T-helper 2 cell treated with Interferon-gamma antibody and Interleukin-4, amounts not matched to agents 5 μg/mL and 100 μg/mL, for 36 hours (primary cell): ENCODE results near the gene SEMA4D.

Experiments used
- DNase-seq: peaks from one replicate; pipeline ENCODE4 v3.0.0; 2021; ENCODE audit warnings: low spot score
- H3K27ac Mint-ChIP-seq: one replicate; pipeline ENCODE4 v1.8.0; 2021; ENCODE audit warnings: mild to moderate bottlenecking, mixed read lengths
- H3K27me3 Mint-ChIP-seq: one replicate; pipeline ENCODE4 v1.8.0; 2021; ENCODE audit warnings: low read depth, mixed read lengths
- H3K36me3 Mint-ChIP-seq: one replicate; pipeline ENCODE4 v1.8.0; 2021; ENCODE audit warnings: low read depth, mixed read lengths
- H3K4me1 Mint-ChIP-seq: one replicate; pipeline ENCODE4 v1.8.0; 2021; ENCODE audit warnings: low read depth, mixed read lengths
- H3K4me3 Mint-ChIP-seq: one replicate; pipeline ENCODE4 v1.8.0; 2022; ENCODE audit warnings: mild to moderate bottlenecking, moderate library complexity, mixed read lengths
- H3K9me3 Mint-ChIP-seq: one replicate; pipeline ENCODE4 v1.8.0; 2021; ENCODE audit warnings: mixed read lengths

SEMA4D gene

DNA sequence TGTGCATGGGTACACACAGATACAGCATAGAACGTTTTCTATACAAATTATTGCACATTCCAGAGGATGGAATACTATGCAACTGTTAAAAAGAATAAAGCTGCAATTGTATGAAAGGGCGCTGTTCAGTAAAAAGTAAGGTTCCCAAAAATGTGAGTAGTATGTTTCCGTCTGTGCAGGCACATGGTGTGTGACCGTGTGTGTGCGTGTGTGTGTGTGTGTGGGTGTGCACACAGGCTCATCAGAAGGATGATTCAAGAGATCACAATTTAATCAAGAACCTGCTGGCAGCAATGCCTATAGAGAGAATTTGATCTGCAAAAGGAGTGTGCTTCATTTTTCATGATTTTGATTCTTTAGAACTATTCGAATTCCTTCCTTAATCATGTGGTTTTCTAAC lies 76.3 kb downstream of the SEMA4D start:
- Mint-ChIP-seq H3K36me3 (peaks cover 84% of the 10 kb centered on the region), H3K4me1 (peaks cover 89% of the 10 kb centered on the region), H3K4me3 (peak overlapping the region; percentile 81), H3K9me3 (peaks cover 5% of the 10 kb centered on the region), H3K27me3 (no peaks in the 10 kb centered on the region), H3K27ac (peak overlapping the region; percentile 96)
- peak; percentile 70 for DNase-seq

DNA sequence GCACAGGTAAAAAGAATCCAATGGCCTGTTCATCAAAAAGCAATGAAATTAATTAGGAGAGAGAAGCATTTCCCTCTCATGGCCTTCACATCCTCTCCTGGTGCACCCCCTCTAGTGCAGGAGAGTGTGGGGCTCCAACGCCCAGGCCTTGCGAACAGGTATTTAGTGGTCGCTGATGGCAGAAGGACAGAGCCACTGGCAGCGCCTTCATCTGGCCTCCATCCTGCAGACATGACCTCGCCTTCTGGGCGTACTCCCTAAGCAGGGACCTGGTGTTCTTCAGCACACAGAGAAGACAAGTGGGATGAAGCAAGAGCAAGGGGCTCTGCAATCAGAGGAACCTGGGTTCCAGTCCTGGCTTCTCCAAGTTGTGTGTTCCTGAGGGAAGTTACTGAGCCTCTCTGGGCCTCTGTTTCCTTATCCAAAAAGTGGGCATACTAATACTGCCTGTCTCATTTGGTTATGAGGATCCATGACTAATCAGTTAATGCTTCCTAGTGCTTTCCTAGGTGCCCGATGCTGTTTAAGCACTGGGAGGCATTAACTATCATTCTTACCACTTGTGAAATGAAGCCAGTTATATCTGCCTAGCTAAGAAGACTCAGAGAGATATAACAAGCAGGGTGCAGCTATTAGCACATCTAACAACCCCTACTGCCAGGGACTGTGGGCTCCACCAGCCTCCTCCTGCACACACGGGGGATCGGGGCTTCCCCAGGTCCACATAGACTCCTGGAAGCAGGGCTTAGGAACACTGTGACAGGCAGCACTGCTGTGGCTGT lies 77.3 kb downstream of the SEMA4D start:
- H3K36me3 Mint-ChIP-seq, result peaks cover 83% of the 10 kb centered on the region
- H3K9me3 Mint-ChIP-seq, result peaks cover 5% of the 10 kb centered on the region
- no peak for DNase-seq
- H3K4me3 Mint-ChIP-seq, result peak overlapping the region; percentile 81
- peaks cover 88% of the 10 kb centered on the region for H3K4me1 Mint-ChIP-seq
- H3K27me3 Mint-ChIP-seq, result no peaks in the 10 kb centered on the region
- peak overlapping the region; percentile 96 for H3K27ac Mint-ChIP-seq

- peaks cover 84% of the 10 kb centered on the region for H3K36me3 Mint-ChIP-seq
- H3K27ac Mint-ChIP-seq, result peak overlapping the region; percentile 96
- H3K27me3 Mint-ChIP-seq, result no peaks in the 10 kb centered on the region
- DNase-seq, result peak; percentile 62
- peaks cover 5% of the 10 kb centered on the region for H3K9me3 Mint-ChIP-seq
- H3K4me3 Mint-ChIP-seq, result peak overlapping the region; percentile 81
- H3K4me1 Mint-ChIP-seq, result peaks cover 88% of the 10 kb centered on the region
These were observed 77.9 kb downstream of the SEMA4D start for GRCh38 chr9:89419978-89420394.

DNA sequence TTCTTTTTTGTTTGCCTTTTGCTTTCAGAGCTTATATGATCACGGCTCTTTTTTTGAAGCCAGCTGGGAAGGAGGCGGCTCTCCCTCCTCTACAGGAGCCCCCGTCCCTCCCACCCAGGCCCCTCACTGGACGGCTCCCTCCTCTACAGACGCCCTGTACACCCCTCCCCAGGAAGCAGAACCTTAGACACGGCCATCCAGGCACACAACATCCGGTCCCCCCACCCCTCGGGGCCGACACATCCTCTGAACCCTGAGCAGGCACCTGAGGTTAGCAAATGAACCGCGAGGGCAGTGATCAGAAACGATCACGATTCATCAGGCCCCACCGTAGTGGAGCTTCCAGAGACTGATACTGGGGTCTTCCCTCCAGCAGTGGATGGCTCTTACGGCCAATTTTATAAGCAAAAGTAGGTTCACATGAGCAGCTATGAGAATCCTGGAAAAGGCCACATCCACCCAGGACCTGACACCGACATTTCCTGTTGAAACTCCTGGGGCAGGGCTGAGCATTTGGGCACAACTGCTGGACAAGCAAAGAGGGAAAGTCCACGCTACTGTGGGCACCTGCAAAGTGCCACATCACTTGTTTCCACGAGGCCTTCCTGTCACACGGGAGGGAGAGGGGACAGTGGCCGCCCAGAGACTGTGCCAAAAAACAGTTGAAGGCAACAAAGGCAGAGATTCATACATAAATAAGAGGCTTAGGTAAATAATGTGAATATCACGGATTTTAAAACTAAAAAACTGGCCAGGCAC lies 78.9 kb downstream of the SEMA4D start:
- peak overlapping the region; percentile 96 for H3K27ac Mint-ChIP-seq
- H3K9me3 Mint-ChIP-seq, result no peaks in the 10 kb centered on the region
- peak; percentile 71 for DNase-seq
- peak overlapping the region; percentile 81 for H3K4me3 Mint-ChIP-seq
- H3K36me3 Mint-ChIP-seq, result peaks cover 78% of the 10 kb centered on the region
- H3K27me3 Mint-ChIP-seq, result no peaks in the 10 kb centered on the region
- peaks cover 86% of the 10 kb centered on the region for H3K4me1 Mint-ChIP-seq

DNA sequence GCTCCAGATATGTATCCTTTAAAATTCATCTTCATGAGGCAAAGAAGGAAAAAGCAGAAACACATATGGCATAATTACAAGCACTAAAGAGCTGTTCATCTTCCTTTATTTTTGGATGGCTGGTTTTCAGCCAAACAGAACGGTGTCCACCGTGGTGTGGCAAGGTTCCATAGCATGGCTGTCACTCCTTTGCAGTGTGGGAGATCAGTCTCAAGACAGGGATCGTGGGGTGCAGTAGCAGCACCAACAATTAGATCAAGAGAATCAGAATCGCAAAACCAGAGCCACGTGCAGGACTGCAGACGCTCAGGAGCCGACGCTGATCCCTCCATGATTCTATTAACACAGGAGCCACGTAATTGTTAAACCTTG lies 79.5 kb downstream of the SEMA4D start:
- Mint-ChIP-seq H3K4me3 (peak overlapping the region; percentile 81), H3K27me3 (no peaks in the 10 kb centered on the region), H3K9me3 (no peaks in the 10 kb centered on the region), H3K36me3 (peaks cover 78% of the 10 kb centered on the region), H3K27ac (peak overlapping the region; percentile 96), H3K4me1 (peaks cover 87% of the 10 kb centered on the region)
- DNase-seq, result no peak

- Mint-ChIP-seq H3K4me1 (peaks cover 85% of the 10 kb centered on the region), H3K27ac (peak overlapping the region; percentile 96), H3K27me3 (no peaks in the 10 kb centered on the region), H3K9me3 (no peaks in the 10 kb centered on the region), H3K4me3 (peak overlapping the region; percentile 81), H3K36me3 (peaks cover 79% of the 10 kb centered on the region)
- DNase-seq, result peak; percentile 22
These were observed 80.0 kb downstream of the SEMA4D start for GRCh38 chr9:89417832-89418473.

- no peak for DNase-seq
- H3K27me3 Mint-ChIP-seq, result no peaks in the 10 kb centered on the region
- H3K4me1 Mint-ChIP-seq, result peaks cover 82% of the 10 kb centered on the region
- H3K9me3 Mint-ChIP-seq, result no peaks in the 10 kb centered on the region
- H3K27ac Mint-ChIP-seq, result peak overlapping the region; percentile 37
- H3K4me3 Mint-ChIP-seq, result no peak overlapping the region
- peaks cover 80% of the 10 kb centered on the region for H3K36me3 Mint-ChIP-seq
These were observed 83.1 kb downstream of the SEMA4D start for GRCh38 chr9:89414670-89415324.

DNA sequence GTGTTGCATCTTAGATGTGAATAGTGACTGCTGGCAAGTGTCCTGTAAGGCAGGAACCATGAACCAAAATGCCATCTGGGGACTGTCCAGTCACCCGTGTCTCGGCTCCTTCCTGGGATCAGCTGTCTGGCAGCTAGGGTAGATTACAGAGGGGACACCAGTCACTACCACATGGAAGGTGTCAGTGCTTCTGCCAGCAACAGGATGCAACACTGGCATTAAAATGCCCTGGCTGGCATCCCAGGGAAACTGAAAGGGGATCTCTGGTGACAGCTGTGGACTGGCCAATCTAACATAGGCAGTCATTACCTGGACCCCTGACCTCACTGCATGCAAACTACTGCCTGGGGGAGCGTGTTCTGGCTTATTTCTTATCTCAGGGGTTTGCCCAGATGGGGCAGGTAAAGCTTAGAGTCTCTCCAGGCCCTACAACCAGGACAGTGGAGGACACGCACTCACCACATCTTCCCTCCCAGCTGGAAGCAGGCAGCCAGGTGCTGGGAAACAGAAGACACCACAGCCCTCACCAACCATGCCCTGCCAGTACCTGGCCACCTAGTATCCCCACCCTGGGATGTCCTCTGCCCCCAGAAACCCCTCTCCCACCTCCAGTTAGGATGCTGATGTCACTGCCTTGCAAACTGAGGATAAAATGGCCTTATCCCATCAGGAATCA lies 83.8 kb downstream of the SEMA4D start:
- Mint-ChIP-seq H3K9me3 (no peaks in the 10 kb centered on the region), H3K27me3 (no peaks in the 10 kb centered on the region), H3K36me3 (peaks cover 81% of the 10 kb centered on the region), H3K4me1 (peaks cover 85% of the 10 kb centered on the region), H3K4me3 (no peak overlapping the region), H3K27ac (peak overlapping the region; percentile 41)
- DNase-seq, result no peak

- Mint-ChIP-seq H3K27ac (peak overlapping the region; percentile 84), H3K4me3 (peak overlapping the region; percentile 72), H3K9me3 (no peaks in the 10 kb centered on the region), H3K4me1 (peaks cover 86% of the 10 kb centered on the region), H3K36me3 (peaks cover 83% of the 10 kb centered on the region), H3K27me3 (no peaks in the 10 kb centered on the region)
- DNase-seq, result no peak
These were observed 85.0 kb downstream of the SEMA4D start for GRCh38 chr9:89412951-89413350.

DNA sequence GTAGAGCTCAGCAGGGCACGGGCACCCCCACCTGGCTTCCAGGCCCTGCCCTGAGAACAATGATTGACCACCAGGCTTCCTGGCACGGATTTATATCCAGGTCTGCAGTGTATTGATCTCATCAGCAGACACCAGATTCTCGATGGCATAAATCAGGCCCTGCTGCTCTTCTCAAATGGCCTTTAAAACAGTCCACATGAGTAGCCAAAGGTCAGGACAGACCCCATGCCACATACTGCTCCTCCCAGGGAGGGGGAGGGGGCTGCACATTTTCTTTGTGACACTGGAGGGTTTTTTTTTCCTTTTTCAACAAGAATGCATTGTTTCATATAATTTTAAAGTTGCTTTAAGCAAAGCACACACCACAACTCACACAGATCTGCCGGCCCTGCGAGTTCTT lies 85.4 kb downstream of the SEMA4D start:
- peaks cover 84% of the 10 kb centered on the region for H3K4me1 Mint-ChIP-seq
- H3K27me3 Mint-ChIP-seq, result no peaks in the 10 kb centered on the region
- peaks cover 2% of the 10 kb centered on the region for H3K9me3 Mint-ChIP-seq
- DNase-seq, result no peak
- peaks cover 82% of the 10 kb centered on the region for H3K36me3 Mint-ChIP-seq
- peak overlapping the region; percentile 72 for H3K4me3 Mint-ChIP-seq
- peak overlapping the region; percentile 84 for H3K27ac Mint-ChIP-seq

DNA sequence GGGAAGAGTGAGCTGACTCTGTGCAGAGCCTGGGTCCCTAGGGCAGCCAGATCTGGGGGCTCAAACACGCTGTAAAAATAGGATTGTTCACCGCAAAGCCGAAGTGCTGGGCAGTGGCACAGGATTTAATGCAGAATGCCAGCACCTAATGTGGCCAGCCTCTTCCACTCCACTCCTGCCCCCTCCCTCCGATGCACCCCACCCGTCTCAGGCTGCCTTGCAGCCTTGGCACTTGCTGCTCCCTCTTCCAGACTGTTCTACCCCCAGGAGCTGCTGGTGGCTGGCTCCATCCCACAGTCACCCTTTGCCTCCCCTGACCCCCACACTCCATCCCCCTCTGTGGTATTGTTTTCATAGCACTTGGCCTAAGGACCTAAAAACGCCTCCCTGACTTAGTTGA lies 86.2 kb downstream of the SEMA4D start:
- Mint-ChIP-seq H3K36me3 (peaks cover 81% of the 10 kb centered on the region), H3K4me1 (peaks cover 83% of the 10 kb centered on the region), H3K9me3 (peaks cover 5% of the 10 kb centered on the region)

DNA sequence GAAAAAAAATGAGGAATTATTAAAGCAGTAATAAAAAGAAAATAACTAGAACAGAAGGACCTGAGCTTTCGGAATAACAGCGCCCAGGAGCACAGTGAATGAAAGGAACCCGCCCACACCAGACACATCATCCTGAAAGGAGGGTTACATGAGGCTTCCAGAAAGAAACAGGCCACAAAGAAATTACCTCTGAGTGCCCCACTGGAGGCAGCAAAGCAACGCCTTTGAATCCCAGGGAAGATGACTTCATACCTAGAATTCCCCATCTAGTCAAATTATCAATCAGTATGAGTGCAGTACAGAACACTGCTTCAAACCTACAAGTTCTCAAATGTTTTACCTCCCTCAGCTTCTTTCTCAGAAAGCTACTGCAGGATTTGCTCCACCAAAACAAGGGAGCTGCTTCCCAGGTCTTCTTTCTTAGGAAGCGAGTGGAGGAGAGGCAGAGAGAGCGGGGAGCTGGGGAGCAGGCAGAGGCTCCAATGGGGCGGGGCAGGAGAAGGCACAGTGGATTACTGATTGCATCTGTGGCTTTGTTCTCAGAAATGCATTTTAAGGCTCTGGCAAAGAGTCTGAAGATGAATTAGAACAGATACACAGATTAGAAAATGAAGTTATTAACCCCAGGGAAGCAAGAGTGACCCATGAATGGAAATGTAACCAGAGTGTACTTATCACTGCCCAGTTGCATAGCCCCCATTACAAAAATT lies 87.1 kb downstream of the SEMA4D start:
- peak; percentile 83 for DNase-seq
- no peaks in the 10 kb centered on the region for H3K27me3 Mint-ChIP-seq
- peaks cover 5% of the 10 kb centered on the region for H3K9me3 Mint-ChIP-seq
- H3K36me3 Mint-ChIP-seq, result peaks cover 84% of the 10 kb centered on the region
- H3K4me1 Mint-ChIP-seq, result peaks cover 84% of the 10 kb centered on the region
- peak overlapping the region; percentile 72 for H3K4me3 Mint-ChIP-seq
- H3K27ac Mint-ChIP-seq, result peak overlapping the region; percentile 84

More for the DNA sequence above, 86.2 kb downstream of the SEMA4D start:
- no peaks in the 10 kb centered on the region for H3K27me3 Mint-ChIP-seq
- H3K27ac Mint-ChIP-seq, result peak overlapping the region; percentile 84
- no peak for DNase-seq
- peak overlapping the region; percentile 72 for H3K4me3 Mint-ChIP-seq

DNA sequence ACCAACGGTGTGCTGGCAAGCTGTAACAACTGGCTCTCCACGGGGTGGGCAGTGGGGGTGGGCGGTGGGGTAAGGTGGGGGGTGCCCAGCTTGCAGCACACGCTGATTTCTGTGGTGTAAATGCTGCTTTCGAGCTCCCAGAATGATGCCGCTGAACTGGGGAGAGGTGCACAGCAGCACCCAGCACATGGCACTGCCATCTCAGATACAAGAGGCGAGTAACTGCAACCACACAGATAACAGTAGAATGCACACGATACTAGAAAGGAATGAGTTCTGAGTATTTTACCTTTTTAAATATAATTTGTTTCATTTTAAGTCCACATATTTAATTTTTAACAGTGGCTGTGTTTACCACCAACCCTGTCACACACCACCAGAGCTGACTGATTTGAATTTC lies 87.9 kb downstream of the SEMA4D start:
- H3K4me3 Mint-ChIP-seq, result peak overlapping the region; percentile 72
- H3K27ac Mint-ChIP-seq, result peak overlapping the region; percentile 84
- H3K4me1 Mint-ChIP-seq, result peaks cover 78% of the 10 kb centered on the region
- peaks cover 5% of the 10 kb centered on the region for H3K9me3 Mint-ChIP-seq
- DNase-seq, result no peak
- peaks cover 85% of the 10 kb centered on the region for H3K36me3 Mint-ChIP-seq
- H3K27me3 Mint-ChIP-seq, result no peaks in the 10 kb centered on the region
